A549 (cell line): ENCODE data around the gene CENPQ. TPM values are rescaled to one million over a fixed set of nuclear protein-coding genes. Genes with fewer than 3 reads are reported as not detected.

Experiments
- ATAC-seq, 2 experiments: fragments of 200-7000 bp in 1 of 2; fragments of >200 bp in 1 of 2; cut with Nextera tagmentation in 1 of 2; cut with Tn5 transposase in 1 of 2; 3 replicates each; pipeline versions ENCODE4 v1.8.0 to v1.9.1; 2018 to 2020; ENCODE audit warnings: mild to moderate bottlenecking in 1 of 2, moderate library complexity in 1 of 2
- CTCF ChIA-PET: fragments of 300-600 bp; sonication (Branson Sonifier 250); formaldehyde crosslinking; extraction: SDS; loops from one replicate; lab custom pipeline; 2021; ENCODE audit warnings: antibody characterized with exemption, inconsistent platforms; lab: Yijun Ruan, JAX
- POLR2A ChIA-PET: fragments of 350-600 bp; formaldehyde crosslinking; extraction: SDS; loops from one replicate; lab custom pipeline; 2021; ENCODE audit warnings: antibody characterized with exemption, inconsistent platforms; lab: Yijun Ruan, JAX
- DNase-seq, 2 experiments: peaks; one replicate each; pipeline versions ENCODE4 v3.0.0 to v3.0.0-alpha.2; 2011 to 2016; ENCODE audit warnings: low read depth in 1 of 2, low spot score in 1 of 2
- FAIRE-seq: peaks from 2 replicates; lab custom pipeline; 2011; peaks lifted over from hg19 to GRCh38; lab: Jason Lieb, UNC
- H3K27ac ChIP-seq, 2 experiments: fragments of >200 bp; sonication (Bioruptor Twin); formaldehyde crosslinking; 3 replicates each; pipeline ENCODE4 v1.5.1; 2016 to 2017
- H3K4me1 ChIP-seq: fragments of >200 bp; sonication (Bioruptor Twin); formaldehyde crosslinking; 3 replicates; pipeline ENCODE4 v1.6.1; 2016
- H3K4me2 ChIP-seq: fragments of >200 bp; sonication (Bioruptor Twin); formaldehyde crosslinking; 3 replicates; pipeline ENCODE4 v1.6.1; 2016
- H3K4me3 ChIP-seq: fragments of >200 bp; sonication (Bioruptor Twin); formaldehyde crosslinking; 3 replicates; pipeline ENCODE4 v1.5.1; 2016
- H3K9me3 ChIP-seq: fragments of >200 bp; sonication (Bioruptor Twin); formaldehyde crosslinking; 3 replicates; pipeline ENCODE4 v1.6.1; 2016
- ATOH8 ChIP-seq: fragments of 250-450 bp; sonication (Bioruptor Pico); IDR thresholded peaks from 2 replicates; pipeline ENCODE4 v1.5.0; 2020; ENCODE audit warnings: low read depth, mild to moderate bottlenecking, moderate library complexity
- BCL3 ChIP-seq: fragments of >200 bp; sonication (Bioruptor Twin); formaldehyde crosslinking; IDR thresholded peaks from 3 replicates; pipeline ENCODE4 v1.6.1; 2016
- BHLHE40 ChIP-seq: IDR thresholded peaks from 2 replicates; pipeline ENCODE4 v1.6.1; 2012; ENCODE audit warnings: low read depth, low read length, inconsistent platforms
- CEBPB ChIP-seq, 2 experiments: fragments of >200 bp in 1 of 2; sonication (Bioruptor Twin) in 1 of 2; formaldehyde crosslinking in 1 of 2; IDR thresholded peaks; 2 replicates each; pipeline ENCODE4 v1.6.1; 2012 to 2016
- CHD2 ChIP-seq: fragments of 150-350 bp; IDR thresholded peaks from 2 replicates; pipeline ENCODE4 v1.6.1; 2014; ENCODE audit warnings: low read length; ENCODE audit not compliant: partially characterized antibody
- CHD4 ChIP-seq: fragments of 200-600 bp; sonication (generic); IDR thresholded peaks from 2 replicates; pipeline ENCODE4 v1.6.1; 2016; ENCODE audit warnings: antibody characterized with exemption, mild to moderate bottlenecking, borderline replicate concordance
- CTCF ChIP-seq: fragments of >200 bp; sonication (Bioruptor Twin); formaldehyde crosslinking; IDR thresholded peaks from 3 replicates; pipeline ENCODE4 v1.5.1; 2016
- E2F6 ChIP-seq: IDR thresholded peaks from 2 replicates; pipeline ENCODE4 v1.6.1; 2012; ENCODE audit warnings: low read depth, borderline replicate concordance
- EHMT2 ChIP-seq: fragments of 200-600 bp; sonication (generic); IDR thresholded peaks from 2 replicates; pipeline ENCODE4 v1.6.1; 2016; ENCODE audit warnings: antibody characterized with exemption, low read depth, mild to moderate bottlenecking, moderate library complexity
- ELK1 ChIP-seq: fragments of 150-350 bp; IDR thresholded peaks from 2 replicates; pipeline ENCODE4 v1.6.1; 2014; ENCODE audit warnings: low read depth, mild to moderate bottlenecking, low read length
- EP300 ChIP-seq, 2 experiments: fragments of >200 bp; sonication (Bioruptor Twin); formaldehyde crosslinking; IDR thresholded peaks; 2 replicates in 1 of 2; 3 replicates in 1 of 2; pipeline ENCODE4 v1.6.1; 2016 to 2017
- FOSB ChIP-seq: fragments of 250-450 bp; sonication (Bioruptor Pico); IDR thresholded peaks from 2 replicates; pipeline ENCODE4 v1.5.0; 2020; ENCODE audit warnings: mild to moderate bottlenecking, moderate library complexity
- FOSL2 ChIP-seq, 2 experiments: fragments of 450-650 bp in 1 of 2; fragments of >200 bp in 1 of 2; sonication (Bioruptor Twin) in 1 of 2; formaldehyde crosslinking; IDR thresholded peaks; 2 replicates each; pipeline versions ENCODE4 v1.5.0 to v1.6.1; 2016 to 2020; ENCODE audit warnings: mild to moderate bottlenecking in 1 of 2, moderate library complexity in 1 of 2
- GATA3 ChIP-seq: IDR thresholded peaks from 2 replicates; pipeline ENCODE4 v1.6.1; 2012; ENCODE audit warnings: borderline replicate concordance
- HES2 ChIP-seq: fragments of >200 bp; sonication (Bioruptor Twin); formaldehyde crosslinking; IDR thresholded peaks from 2 replicates; pipeline ENCODE4 v1.6.1; 2016
- HEYL ChIP-seq: fragments of 250-450 bp; sonication (Bioruptor Pico); IDR thresholded peaks from 2 replicates; pipeline ENCODE4 v1.8.0; 2021; ENCODE audit warnings: mild to moderate bottlenecking, moderate library complexity
- HOXA7 ChIP-seq: fragments of 250-450 bp; sonication (Bioruptor Pico); IDR thresholded peaks from 2 replicates; pipeline ENCODE4 v1.5.0; 2020; ENCODE audit warnings: mild to moderate bottlenecking, moderate library complexity
- HOXB13 ChIP-seq: fragments of 250-450 bp; sonication (Bioruptor Pico); IDR thresholded peaks from 2 replicates; pipeline ENCODE4 v1.5.0; 2020; ENCODE audit warnings: low read depth, mild to moderate bottlenecking, moderate library complexity
- KDM1A ChIP-seq: fragments of 200-600 bp; sonication (generic); IDR thresholded peaks from 2 replicates; pipeline ENCODE4 v1.6.1; 2016; ENCODE audit warnings: low read depth, mild to moderate bottlenecking
- MAX ChIP-seq: IDR thresholded peaks from 2 replicates; pipeline ENCODE4 v1.6.1; 2012
- MAZ ChIP-seq: fragments of 150-350 bp; IDR thresholded peaks from 2 replicates; pipeline ENCODE4 v1.6.1; 2014; ENCODE audit warnings: antibody characterized with exemption, low read depth, low read length, borderline replicate concordance
- MYC ChIP-seq: IDR thresholded peaks from 2 replicates; pipeline ENCODE4 v1.6.1; 2012; ENCODE audit warnings: mild to moderate bottlenecking, inconsistent platforms, low read length, improper control_type of control experiment, borderline replicate concordance
- NFE2L2 ChIP-seq: fragments of 150-350 bp; conservative IDR thresholded peaks from 2 replicates; pipeline ENCODE4 v1.6.1; 2014; ENCODE audit warnings: low read length
- PHF8 ChIP-seq: fragments of 200-600 bp; sonication (generic); IDR thresholded peaks from 2 replicates; pipeline ENCODE4 v1.6.1; 2016; ENCODE audit warnings: low read depth, mild to moderate bottlenecking, antibody characterized with exemption, moderate library complexity, borderline replicate concordance
- POLR2A ChIP-seq: IDR thresholded peaks from 2 replicates; pipeline ENCODE4 v1.6.1; 2012; ENCODE audit warnings: mild to moderate bottlenecking, low read length
- REST ChIP-seq: fragments of 200-600 bp; sonication (generic); IDR thresholded peaks from 2 replicates; pipeline ENCODE4 v1.6.1; 2016; ENCODE audit warnings: antibody characterized with exemption, mild to moderate bottlenecking, moderate library complexity
- SMC3 ChIP-seq: fragments of >200 bp; sonication (Bioruptor Twin); formaldehyde crosslinking; IDR thresholded peaks from 3 replicates; pipeline ENCODE4 v1.6.1; 2018; ENCODE audit warnings: inconsistent platforms
- SREBF2 ChIP-seq: fragments of 450-650 bp; IDR thresholded peaks from 2 replicates; pipeline ENCODE4 v1.6.1; 2014; ENCODE audit warnings: mild to moderate bottlenecking, moderate library complexity
- TFCP2L1 ChIP-seq: fragments of 250-450 bp; sonication (Bioruptor Pico); IDR thresholded peaks from 2 replicates; pipeline ENCODE4 v1.5.0; 2021; ENCODE audit warnings: mild to moderate bottlenecking
- TP53 ChIP-seq: fragments of 250-450 bp; sonication (Bioruptor Pico); IDR thresholded peaks from 2 replicates; pipeline ENCODE4 v1.5.0; 2021; ENCODE audit warnings: mild to moderate bottlenecking, moderate library complexity
- ZC3H11A ChIP-seq: fragments of 450-650 bp; IDR thresholded peaks from 2 replicates; pipeline ENCODE4 v1.6.1; 2014; ENCODE audit warnings: antibody characterized with exemption, mild to moderate bottlenecking
- ZFP36 ChIP-seq: fragments of 450-650 bp; IDR thresholded peaks from 2 replicates; pipeline ENCODE4 v1.6.1; 2014; ENCODE audit warnings: borderline replicate concordance; ENCODE audit not compliant: partially characterized antibody
- WGBS: methylation state at CpG from one replicate; pipeline ENCODE4 v1.1.6; 2017; ENCODE audit errors: missing lambda C conversion rate; 5-methylcytosine and 5-hydroxymethylcytosine counted together
- polyA plus RNA-seq, 4 experiments: library from polyadenylated mRNA; depleted of rRNA in 3 of 4; stranded (reverse); fragments of >200 nt; fragmentation: RNase III in 1 of 4; extraction: RNeasy Plus Mini Kit Qiagen cat#74134 plus additional on column Dnase treatment in 1 of 4; gene quantifications; 2 replicates in 3 of 4; 3 replicates in 1 of 4; pipeline ENCODE4 v1.2.3, GENCODE V29; 2011 to 2017

CENPQ gene
- polyA plus RNA-seq, 2 of the 4 experiments (the other 2 are of a cell fraction), result 11.4 to 14.2 TPM

- ATAC-seq (peak in 1 of 2 experiments; percentile 27; a peak in 2 of 6 replicates), FAIRE-seq (no peak), DNase-seq (peak in 1 of 2 experiments; percentile 47)
- ChIA-PET CTCF (interaction anchor here (1.3 to 7.2 kb wide), 4 partner anchors 15 to 313 kb away, joined by 4 to 70 read pairs (median 6); partner anchors contain the start of gene C6orf141), POLR2A (no interaction called here)
- WGBS, result 6% methylated on average over 5 of the region's 5 CpGs
- H3K4me2 ChIP-seq, result peak overlapping the region; percentile 73
- H3K4me3 ChIP-seq, result no peak overlapping the region
- H3K9me3 ChIP-seq, result no peaks in the 10 kb centered on the region
- H3K27ac ChIP-seq, result peak overlapping the region; percentile 68 to 80; a peak in 4 of 6 replicates
- peaks cover 36% of the 10 kb centered on the region for H3K4me1 ChIP-seq
- no peak for TF ChIP-seq HOXB13 (CRISPR knock-in tag)
- no peak for TF ChIP-seq E2F6
- no peak for TF ChIP-seq ATOH8 (CRISPR knock-in tag)
- TF ChIP-seq POLR2A, result no peak
- no peak for TF ChIP-seq NFE2L2
- no peak for TF ChIP-seq ELK1
- TF ChIP-seq KDM1A, result no peak
- TF ChIP-seq MYC, result no peak
- no peak for TF ChIP-seq CTCF
- 0 out of 5 replicates have a peak, but pooled peaks of 1 of the 2 experiments have one; percentile 43 for TF ChIP-seq EP300 (IDR thresholded peaks at IDR 0.05)
- TF ChIP-seq ZFP36, result no peak
- no peak for TF ChIP-seq MAZ
- no peak for TF ChIP-seq HOXA7 (CRISPR knock-in tag)
- TF ChIP-seq SREBF2, result no peak
- peak in 1 of 2 experiments; percentile 72; a peak in 2 of 4 replicates for TF ChIP-seq CEBPB (IDR thresholded peaks at IDR 0.05)
- no peak for TF ChIP-seq MAX
- TF ChIP-seq PHF8, result no peak
- no peak for TF ChIP-seq TP53 (CRISPR knock-in tag)
- TF ChIP-seq CHD2, result no peak
- TF ChIP-seq BHLHE40, result no peak
- no peak for TF ChIP-seq BCL3
- TF ChIP-seq SMC3, result no peak
- no peak for TF ChIP-seq EHMT2
- no peak for TF ChIP-seq REST
- TF ChIP-seq TFCP2L1, result no peak
- TF ChIP-seq HEYL (CRISPR knock-in tag), result no peak
- TF ChIP-seq GATA3, result peak; percentile 73; the same call in 1 of the 2 replicates
- no peak for TF ChIP-seq FOSL2 (IDR thresholded peaks at IDR 0.05)
- peak; percentile 57; the same call in 1 of the 2 replicates for TF ChIP-seq FOSL2 (CRISPR knock-in tag; IDR thresholded peaks at IDR 0.05)
- no peak for TF ChIP-seq CHD4
- no peak for TF ChIP-seq ZC3H11A
- TF ChIP-seq FOSB (CRISPR knock-in tag), result no peak
- TF ChIP-seq HES2, result no peak
Observed at GRCh38 chr6:49535795-49536194, 72.6 kb downstream of the CENPQ start.
